WTC11 (cell line): ENCODE data around the gene NPVF. TPM values are rescaled to one million over a fixed set of nuclear protein-coding genes. Genes with fewer than 3 reads are reported as not detected.

Experiments used
- ATAC-seq: fragments of 200-7000 bp; cut with Tn5 transposase; 2 replicates; pipeline ENCODE4 v1.10.0; 2021; ENCODE audit warnings: mild to moderate bottlenecking, moderate library complexity
- CTCF ChIA-PET: fragments of 300-600 bp; sonication (Branson Sonifier 250); formaldehyde crosslinking; loops from one replicate; lab custom pipeline; 2021; ENCODE audit warnings: antibody characterized with exemption; lab: Charles Lee
- POLR2A ChIA-PET: fragments of 350-600 bp; sonication (Branson Sonifier 250); formaldehyde crosslinking; loops from one replicate; lab custom pipeline; 2021; ENCODE audit warnings: antibody characterized with exemption; lab: Charles Lee
- DNase-seq: peaks from one replicate; pipeline ENCODE4 v3.0.0; 2021; ENCODE audit warnings: low spot score
- H3K27ac Mint-ChIP-seq: 2 replicates; pipeline ENCODE4 v1.8.0; 2021; ENCODE audit warnings: mixed read lengths
- H3K27me3 Mint-ChIP-seq: 2 replicates; pipeline ENCODE4 v1.8.0; 2021; ENCODE audit warnings: low read depth, mild to moderate bottlenecking, moderate library complexity, mixed read lengths
- H3K36me3 Mint-ChIP-seq: 2 replicates; pipeline ENCODE4 v1.8.0; 2021; ENCODE audit warnings: mixed read lengths
- H3K4me1 Mint-ChIP-seq: 2 replicates; pipeline ENCODE4 v1.8.0; 2022; ENCODE audit warnings: mixed read lengths
- H3K4me3 Mint-ChIP-seq: 2 replicates; pipeline ENCODE4 v1.8.0; 2021; ENCODE audit warnings: mild to moderate bottlenecking, moderate library complexity, mixed read lengths
- H3K9me3 Mint-ChIP-seq: 2 replicates; pipeline ENCODE4 v1.8.0; 2021; ENCODE audit warnings: mixed read lengths
- AFF4 ChIP-seq: sonication (generic); formaldehyde crosslinking; IDR thresholded peaks from 2 replicates; pipeline ENCODE4 v1.8.1; 2023; ENCODE audit warnings: mild to moderate bottlenecking, missing genetic modification reagents, borderline replicate concordance
- ATF2 ChIP-seq: sonication (generic); formaldehyde crosslinking; IDR thresholded peaks from 2 replicates; pipeline ENCODE4 v1.8.1; 2022; ENCODE audit warnings: low read depth, missing genetic modification reagents, borderline replicate concordance
- HMGA2 ChIP-seq: fragments of 250-450 bp; sonication (Bioruptor Pico); IDR thresholded peaks from 2 replicates; pipeline ENCODE4 v1.4.0; 2021; ENCODE audit warnings: mild to moderate bottlenecking, moderate library complexity
- IRF2 ChIP-seq: sonication (generic); formaldehyde crosslinking; IDR thresholded peaks from 2 replicates; pipeline ENCODE4 v1.8.0; 2022; ENCODE audit warnings: low read depth, missing genetic modification reagents, borderline replicate concordance
- KAT7 ChIP-seq: sonication (generic); formaldehyde crosslinking; IDR thresholded peaks from 2 replicates; pipeline ENCODE4 v1.8.1; 2023; ENCODE audit warnings: missing genetic modification reagents, mild to moderate bottlenecking, borderline replicate concordance
- NFE2L1 ChIP-seq: sonication (generic); formaldehyde crosslinking; IDR thresholded peaks from 2 replicates; pipeline ENCODE4 v1.8.1; 2023; ENCODE audit warnings: missing genetic modification reagents
- PRDM15 ChIP-seq: sonication (generic); formaldehyde crosslinking; IDR thresholded peaks from 2 replicates; pipeline ENCODE4 v1.8.0; 2022; ENCODE audit warnings: missing genetic modification reagents
- SMAD4 ChIP-seq: sonication (generic); formaldehyde crosslinking; IDR thresholded peaks from 2 replicates; pipeline ENCODE4 v1.8.0; 2022; ENCODE audit warnings: mild to moderate bottlenecking, missing genetic modification reagents
- TP53 ChIP-seq: sonication (generic); formaldehyde crosslinking; IDR thresholded peaks from 2 replicates; pipeline ENCODE4 v1.8.1; 2023; ENCODE audit warnings: mild to moderate bottlenecking, missing genetic modification reagents
- ZNF423 ChIP-seq: fragments of 250-450 bp; sonication (Bioruptor Pico); IDR thresholded peaks from 2 replicates; pipeline ENCODE4 v2.1.2; 2022; ENCODE audit warnings: mild to moderate bottlenecking, moderate library complexity
- total RNA-seq: library from RNA; stranded (reverse); gene quantifications from 3 replicates; pipeline ENCODE4 v1.2.3, GENCODE V29; 2021
- TF ChIP-seq, protein P1 (sequence below): sonication (generic); formaldehyde crosslinking; conservative IDR thresholded peaks from 2 replicates; pipeline ENCODE4 v1.8.1; 2023; ENCODE audit warnings: mild to moderate bottlenecking, low read depth, missing genetic modification reagents, moderate library complexity
- TF ChIP-seq, protein P2 (sequence below): sonication (generic); formaldehyde crosslinking; IDR thresholded peaks from 2 replicates; pipeline ENCODE4 v1.8.1; 2022; ENCODE audit warnings: mild to moderate bottlenecking, moderate library complexity, missing genetic modification reagents
- TF ChIP-seq, protein P3 (sequence below): fragments of 250-450 bp; sonication (Bioruptor Pico); IDR thresholded peaks from 2 replicates; pipeline ENCODE4 v1.9.0; 2021; ENCODE audit warnings: mild to moderate bottlenecking
- TF ChIP-seq, protein P4 (sequence below): sonication (generic); formaldehyde crosslinking; IDR thresholded peaks from 2 replicates; pipeline ENCODE4 v1.8.0; 2022; ENCODE audit warnings: mild to moderate bottlenecking, missing genetic modification reagents

The NPVF gene
- total RNA-seq, 1 experiment from 2014 or later, result not detected

- TF ChIP-seq, protein P1, sequence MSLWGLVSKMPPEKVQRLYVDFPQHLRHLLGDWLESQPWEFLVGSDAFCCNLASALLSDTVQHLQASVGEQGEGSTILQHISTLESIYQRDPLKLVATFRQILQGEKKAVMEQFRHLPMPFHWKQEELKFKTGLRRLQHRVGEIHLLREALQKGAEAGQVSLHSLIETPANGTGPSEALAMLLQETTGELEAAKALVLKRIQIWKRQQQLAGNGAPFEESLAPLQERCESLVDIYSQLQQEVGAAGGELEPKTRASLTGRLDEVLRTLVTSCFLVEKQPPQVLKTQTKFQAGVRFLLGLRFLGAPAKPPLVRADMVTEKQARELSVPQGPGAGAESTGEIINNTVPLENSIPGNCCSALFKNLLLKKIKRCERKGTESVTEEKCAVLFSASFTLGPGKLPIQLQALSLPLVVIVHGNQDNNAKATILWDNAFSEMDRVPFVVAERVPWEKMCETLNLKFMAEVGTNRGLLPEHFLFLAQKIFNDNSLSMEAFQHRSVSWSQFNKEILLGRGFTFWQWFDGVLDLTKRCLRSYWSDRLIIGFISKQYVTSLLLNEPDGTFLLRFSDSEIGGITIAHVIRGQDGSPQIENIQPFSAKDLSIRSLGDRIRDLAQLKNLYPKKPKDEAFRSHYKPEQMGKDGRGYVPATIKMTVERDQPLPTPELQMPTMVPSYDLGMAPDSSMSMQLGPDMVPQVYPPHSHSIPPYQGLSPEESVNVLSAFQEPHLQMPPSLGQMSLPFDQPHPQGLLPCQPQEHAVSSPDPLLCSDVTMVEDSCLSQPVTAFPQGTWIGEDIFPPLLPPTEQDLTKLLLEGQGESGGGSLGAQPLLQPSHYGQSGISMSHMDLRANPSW, result no peak
- TF ChIP-seq ZNF423, result no peak
- TF ChIP-seq, all 79 proteins: peak for 0
These were observed 5.6 kb downstream of the NPVF start (continued) for GRCh38 chr7:25222666-25223065.

GRCh38 chr7:25221009-25221408 is 7.3 kb downstream of the NPVF start:
- H3K27me3 Mint-ChIP-seq, result peaks cover 3% of the 10 kb centered on the region; the same call in 1 of the 2 replicates
- ChIA-PET CTCF (no interaction called here), POLR2A (no interaction called here)
- H3K4me1 Mint-ChIP-seq, result peaks cover 2% of the 10 kb centered on the region
- H3K9me3 Mint-ChIP-seq, result no peaks in the 10 kb centered on the region
- no peaks in the 10 kb centered on the region for H3K36me3 Mint-ChIP-seq
- ATAC-seq (no peak), DNase-seq (no peak)
- no peak overlapping the region for H3K27ac Mint-ChIP-seq
- TF ChIP-seq NFE2L1 (CRISPR knock-in tag) (no peak), ATF2 (CRISPR knock-in tag) (no peak), AFF4 (CRISPR knock-in tag) (no peak), PRDM15 (CRISPR knock-in tag) (no peak), IRF2 (CRISPR knock-in tag) (no peak)
- TF ChIP-seq, protein P2, sequence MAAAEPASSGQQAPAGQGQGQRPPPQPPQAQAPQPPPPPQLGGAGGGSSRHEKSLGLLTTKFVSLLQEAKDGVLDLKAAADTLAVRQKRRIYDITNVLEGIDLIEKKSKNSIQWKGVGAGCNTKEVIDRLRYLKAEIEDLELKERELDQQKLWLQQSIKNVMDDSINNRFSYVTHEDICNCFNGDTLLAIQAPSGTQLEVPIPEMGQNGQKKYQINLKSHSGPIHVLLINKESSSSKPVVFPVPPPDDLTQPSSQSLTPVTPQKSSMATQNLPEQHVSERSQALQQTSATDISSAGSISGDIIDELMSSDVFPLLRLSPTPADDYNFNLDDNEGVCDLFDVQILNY (CRISPR knock-in tag), result no peak
- H3K4me3 Mint-ChIP-seq, result no peak overlapping the region

- Mint-ChIP-seq H3K4me3 (no peak overlapping the region), H3K4me1 (peaks cover 4% of the 10 kb centered on the region), H3K27ac (no peak overlapping the region), H3K36me3 (no peaks in the 10 kb centered on the region), H3K9me3 (no peaks in the 10 kb centered on the region), H3K27me3 (no peaks in the 10 kb centered on the region)
- ChIA-PET CTCF (interaction anchor here (1.4 kb wide), 1 partner anchor 31 kb away, joined by 7 read pairs; no protein-coding TSS in a partner anchor), POLR2A (no interaction called here)
- DNase-seq (no peak), ATAC-seq (no peak)
- TF ChIP-seq KAT7 (no peak), TP53 (CRISPR knock-in tag) (no peak), SMAD4 (CRISPR knock-in tag) (no peak), HMGA2 (CRISPR knock-in tag) (no peak), PRDM15 (CRISPR knock-in tag) (no peak)
- TF ChIP-seq, protein P3, sequence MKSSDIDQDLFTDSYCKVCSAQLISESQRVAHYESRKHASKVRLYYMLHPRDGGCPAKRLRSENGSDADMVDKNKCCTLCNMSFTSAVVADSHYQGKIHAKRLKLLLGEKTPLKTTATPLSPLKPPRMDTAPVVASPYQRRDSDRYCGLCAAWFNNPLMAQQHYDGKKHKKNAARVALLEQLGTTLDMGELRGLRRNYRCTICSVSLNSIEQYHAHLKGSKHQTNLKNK, result no peak
- TF ChIP-seq, protein P4, sequence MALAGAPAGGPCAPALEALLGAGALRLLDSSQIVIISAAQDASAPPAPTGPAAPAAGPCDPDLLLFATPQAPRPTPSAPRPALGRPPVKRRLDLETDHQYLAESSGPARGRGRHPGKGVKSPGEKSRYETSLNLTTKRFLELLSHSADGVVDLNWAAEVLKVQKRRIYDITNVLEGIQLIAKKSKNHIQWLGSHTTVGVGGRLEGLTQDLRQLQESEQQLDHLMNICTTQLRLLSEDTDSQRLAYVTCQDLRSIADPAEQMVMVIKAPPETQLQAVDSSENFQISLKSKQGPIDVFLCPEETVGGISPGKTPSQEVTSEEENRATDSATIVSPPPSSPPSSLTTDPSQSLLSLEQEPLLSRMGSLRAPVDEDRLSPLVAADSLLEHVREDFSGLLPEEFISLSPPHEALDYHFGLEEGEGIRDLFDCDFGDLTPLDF (CRISPR knock-in tag), result no peak
These were observed 10.1 kb downstream of the NPVF start for GRCh38 chr7:25218191-25218590.
